ENCODE measurements around the gene DUSP2. TPM values are rescaled to one million over a fixed set of nuclear protein-coding genes. Genes with fewer than 3 reads are reported as not detected.

The DUSP2 gene
- polyA plus RNA-seq, 3 donors = 2.3 to 15.6 (median 7.8) TPM

DNA sequence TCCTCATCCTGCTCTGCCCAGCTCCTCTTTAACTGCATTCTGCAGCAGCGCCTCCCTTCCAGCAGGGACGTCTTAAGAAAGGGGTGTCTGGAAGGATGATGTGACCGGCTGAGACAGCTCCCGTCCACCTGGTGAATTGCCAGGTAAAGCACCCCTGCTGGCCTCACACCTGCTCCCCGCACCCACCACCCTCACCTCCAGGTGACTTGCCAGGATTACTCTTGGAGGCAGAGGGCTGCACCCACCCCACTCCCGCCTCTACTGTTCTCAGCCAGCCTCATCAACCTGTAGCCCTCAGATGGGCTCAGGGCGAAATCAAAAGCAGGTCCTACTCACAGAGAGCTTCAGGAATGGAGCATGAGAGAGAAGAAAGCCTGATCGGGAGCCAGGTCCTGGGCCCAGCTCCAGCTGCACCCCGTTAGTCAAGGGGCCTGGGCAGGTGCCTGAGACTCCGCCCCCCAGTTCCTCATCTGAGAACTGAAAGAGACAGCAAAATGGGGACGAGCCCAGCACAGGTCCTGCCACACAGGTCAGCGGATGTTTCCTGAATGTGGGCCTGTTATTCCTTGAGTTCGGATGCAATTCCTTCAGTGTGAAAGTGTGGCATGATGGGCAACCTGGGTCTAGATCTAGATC is 34.5 kb downstream of the DUSP2 start:
- no peak overlapping the region for H3K27ac ChIP-seq (ENCODE audit: low read depth, low read length)
- 80 to 90% (median 88%) methylated on average over 13 of the region's 13 CpGs for WGBS, 3 donors

DNA sequence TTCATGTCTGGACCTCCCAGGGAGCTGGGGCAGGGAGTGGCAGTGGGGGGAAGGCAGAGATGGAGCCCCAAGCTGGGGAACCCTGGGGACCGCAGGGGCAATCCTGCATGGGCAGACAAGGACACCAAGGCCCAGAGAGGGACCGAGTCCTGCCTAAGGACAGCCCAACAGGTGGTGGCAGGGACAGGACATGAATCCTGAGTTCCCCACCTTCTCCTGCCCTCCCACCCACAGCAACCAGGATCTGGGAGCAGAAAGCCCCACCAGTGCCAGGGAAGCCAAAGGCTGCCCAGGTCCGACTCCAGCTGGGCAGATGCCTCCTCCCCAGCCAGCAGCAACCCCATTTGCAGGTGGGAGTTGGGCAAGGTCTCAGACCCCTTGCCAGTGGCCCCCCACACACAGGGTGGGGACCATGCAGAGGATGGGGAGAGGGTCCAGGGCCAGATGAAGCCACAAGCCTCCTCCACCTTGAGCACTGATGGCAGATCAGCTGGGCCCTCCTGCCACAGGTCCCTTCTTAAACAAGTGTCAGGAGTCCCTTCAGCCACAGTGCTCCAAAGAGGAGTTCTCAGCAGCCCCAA is 35.2 kb downstream of the DUSP2 start:
- H3K27ac ChIP-seq (ENCODE audit: low read depth, low read length) = no peak overlapping the region
- 95 to 98% (median 98%) methylated on average over 3 of the region's 3 CpGs for WGBS, 3 donors

DNA sequence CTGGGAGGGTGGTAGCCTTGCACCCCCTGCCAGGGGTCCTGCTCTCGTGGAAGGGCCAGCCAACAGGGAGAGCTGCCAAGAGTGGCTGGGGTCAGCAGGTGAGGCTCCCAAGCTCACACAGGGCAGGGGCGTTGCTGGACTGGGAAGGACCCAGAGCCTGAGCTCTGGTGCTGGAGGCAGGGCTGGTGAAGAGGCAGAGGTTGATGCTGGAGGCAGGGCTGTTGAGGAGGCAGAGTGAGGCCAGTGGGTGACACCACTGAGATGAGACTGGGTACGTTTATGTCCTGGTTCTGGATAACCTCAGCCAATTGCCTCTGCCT is 35.9 kb downstream of the DUSP2 start:
- H3K27ac ChIP-seq (ENCODE audit: low read depth, low read length) = no peak overlapping the region
- 54 to 64% (median 55%) methylated on average over 3 of the region's 3 CpGs for WGBS, 3 donors

DNA sequence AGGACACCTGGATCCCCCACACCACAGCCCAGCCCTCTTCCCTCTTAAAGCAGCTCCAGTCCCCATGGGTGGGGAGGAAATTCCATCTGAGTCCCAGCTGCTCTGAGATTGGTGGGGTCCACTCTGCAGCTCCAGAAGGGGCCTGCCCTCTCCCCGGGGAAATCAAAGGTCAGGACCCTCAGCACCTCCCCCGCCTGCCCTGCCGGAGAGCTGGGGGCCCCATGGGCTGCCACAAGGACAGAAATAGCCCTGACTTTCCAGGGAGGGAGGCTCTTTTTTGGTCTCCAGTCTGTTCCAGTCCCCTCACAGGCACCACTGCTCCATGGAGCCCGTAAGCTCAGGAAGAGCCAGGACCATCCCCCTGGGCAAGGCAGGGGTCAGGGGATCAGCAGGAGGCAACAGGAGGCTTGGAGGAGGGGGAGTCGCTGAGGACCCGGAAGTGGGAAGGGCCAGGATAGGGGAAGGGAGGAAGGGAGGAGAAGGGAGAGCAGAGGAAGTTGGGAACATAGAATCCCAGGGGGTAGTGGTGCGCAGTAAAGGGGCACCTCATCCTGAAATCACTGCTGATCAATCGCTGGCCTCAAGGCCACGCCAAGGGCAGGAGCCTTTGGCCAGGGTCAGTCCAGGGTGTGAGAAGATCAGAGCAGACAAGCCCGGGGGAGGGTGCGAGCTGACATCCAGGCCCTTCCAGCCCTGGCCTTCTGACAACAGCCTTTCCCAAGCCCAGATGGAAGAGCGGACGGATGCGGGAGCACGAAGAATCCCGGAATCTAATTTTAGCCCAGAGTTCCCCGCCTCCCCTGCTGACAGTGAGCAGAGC is 36.5 kb downstream of the DUSP2 start:
- 26 to 50% (median 40%) methylated on average over 17 of the region's 17 CpGs for WGBS, 3 donors
- H3K27ac ChIP-seq (ENCODE audit: low read depth, low read length) = no peak overlapping the region

DNA sequence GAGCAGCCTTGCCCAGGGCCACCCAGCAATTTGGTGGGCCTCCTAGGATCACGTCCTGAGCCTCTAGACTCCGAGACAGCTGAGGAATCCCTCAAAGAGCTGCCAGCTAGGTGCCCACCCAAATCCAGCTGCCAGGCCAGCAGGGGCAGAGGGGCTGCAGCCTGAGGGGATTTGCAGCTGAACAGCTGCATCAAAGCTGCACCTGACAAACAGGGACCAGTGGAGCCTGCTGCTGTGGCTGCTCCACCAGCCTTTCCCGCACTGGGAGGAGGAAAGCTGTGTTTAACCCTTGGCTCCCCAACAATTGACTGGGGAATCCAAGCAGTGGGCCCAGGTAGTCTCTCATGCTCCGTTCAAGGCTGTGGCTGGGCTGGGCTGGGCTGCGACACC is 37.1 kb downstream of the DUSP2 start:
- WGBS, 3 donors = 53 to 64% (median 60%) methylated on average over 5 of the region's 5 CpGs
- H3K27ac ChIP-seq (ENCODE audit: low read depth, low read length) = no peak overlapping the region

DNA sequence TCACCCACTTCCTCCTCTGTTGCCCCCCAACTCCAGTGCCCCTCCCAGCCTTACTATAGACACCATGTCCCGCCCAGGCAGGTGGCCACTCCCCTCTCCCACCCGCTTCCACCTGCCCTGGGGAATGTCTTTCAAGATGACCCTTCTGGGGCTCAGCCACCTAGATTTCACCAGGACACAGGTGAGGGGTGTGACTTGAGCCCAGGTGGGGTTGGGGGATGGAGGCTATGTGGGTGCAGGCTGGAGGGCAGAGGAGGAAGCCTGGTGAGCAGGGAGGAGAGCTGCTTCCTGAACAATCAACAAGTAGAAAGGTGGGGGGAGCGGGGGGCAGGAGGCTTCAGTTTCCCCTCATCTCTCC is 37.6 kb downstream of the DUSP2 start:
- WGBS, 3 donors = 80 to 86% (median 80%) methylated on average over 3 of the region's 3 CpGs
- H3K27ac ChIP-seq (ENCODE audit: low read depth, low read length) = no peak overlapping the region

DNA sequence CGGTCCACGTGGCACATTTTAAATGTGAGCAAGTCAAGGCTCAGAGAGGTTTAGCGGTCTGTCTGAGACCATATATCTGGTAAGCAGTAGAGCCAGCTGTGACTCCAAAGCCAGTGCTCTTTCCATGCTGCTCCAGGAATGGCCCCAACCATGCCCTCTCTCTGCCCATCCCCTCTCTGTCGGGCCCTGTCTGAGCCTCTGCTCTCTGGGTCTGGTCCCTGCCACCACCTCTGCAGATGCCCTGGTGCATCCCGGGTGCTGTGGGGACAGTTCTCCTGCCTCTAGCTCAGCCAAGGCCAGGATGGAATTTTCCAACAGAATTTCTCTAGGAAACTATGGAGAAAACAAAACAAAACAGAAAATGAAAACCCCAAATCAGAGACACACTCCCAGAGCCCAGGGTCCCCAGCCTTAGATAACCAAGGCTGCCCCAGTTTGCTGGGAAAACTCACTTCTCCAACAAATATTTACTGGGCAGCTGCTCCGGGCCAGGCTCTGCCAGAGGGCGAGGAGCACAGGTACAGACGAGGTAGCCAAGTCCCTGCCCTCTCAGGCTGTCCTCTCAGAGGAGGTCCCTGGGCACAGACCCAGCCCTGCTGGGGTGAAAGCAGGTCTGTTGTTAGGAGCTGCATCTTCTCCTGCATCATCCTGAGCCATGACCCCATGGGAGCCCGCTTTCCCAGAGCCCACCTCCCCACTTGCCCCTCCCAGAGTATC is 38.1 kb downstream of the DUSP2 start:
- H3K27ac ChIP-seq (ENCODE audit: low read depth, low read length) = no peak overlapping the region
- WGBS, 3 donors = 65 to 86% (median 81%) methylated on average over 9 of the region's 9 CpGs

DNA sequence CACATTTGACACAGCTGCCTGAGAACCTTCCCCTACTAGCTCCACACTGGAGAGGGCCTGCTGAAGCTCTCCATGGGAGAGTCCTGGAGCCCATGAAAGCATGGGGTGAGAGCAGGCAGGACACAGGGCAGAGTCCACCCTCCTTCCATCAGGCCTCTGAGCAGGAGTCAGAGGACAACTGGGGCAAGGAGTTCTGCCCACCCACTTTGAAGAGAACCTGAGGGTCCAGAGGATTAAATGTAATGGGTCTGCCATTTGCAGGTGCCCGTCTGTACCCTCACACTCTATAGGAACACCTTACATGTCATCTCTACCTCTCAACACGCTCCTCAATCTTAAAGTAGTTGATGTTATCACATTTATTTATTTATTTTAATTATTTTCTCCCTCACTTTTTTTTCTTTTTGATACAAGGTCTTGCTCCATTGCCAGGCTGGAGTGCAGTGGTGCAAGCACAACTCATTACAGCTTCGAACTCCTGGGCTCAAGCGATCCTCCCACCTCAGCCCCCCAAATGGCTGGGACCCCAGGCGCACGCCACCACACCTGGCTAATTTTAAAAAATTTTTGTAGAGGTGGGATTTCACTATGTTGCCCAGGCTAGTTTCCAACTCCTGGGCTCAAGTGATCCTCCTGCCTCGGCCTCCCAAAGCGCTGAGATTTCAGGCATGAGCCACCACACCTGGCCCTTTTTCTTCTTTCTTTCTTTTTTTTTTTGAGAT is 39.1 kb downstream of the DUSP2 start:
- WGBS, 3 donors = 96 to 98% (median 96%) methylated on average over 8 of the region's 8 CpGs
- no peak overlapping the region for H3K27ac ChIP-seq (ENCODE audit: low read depth, low read length)

DNA sequence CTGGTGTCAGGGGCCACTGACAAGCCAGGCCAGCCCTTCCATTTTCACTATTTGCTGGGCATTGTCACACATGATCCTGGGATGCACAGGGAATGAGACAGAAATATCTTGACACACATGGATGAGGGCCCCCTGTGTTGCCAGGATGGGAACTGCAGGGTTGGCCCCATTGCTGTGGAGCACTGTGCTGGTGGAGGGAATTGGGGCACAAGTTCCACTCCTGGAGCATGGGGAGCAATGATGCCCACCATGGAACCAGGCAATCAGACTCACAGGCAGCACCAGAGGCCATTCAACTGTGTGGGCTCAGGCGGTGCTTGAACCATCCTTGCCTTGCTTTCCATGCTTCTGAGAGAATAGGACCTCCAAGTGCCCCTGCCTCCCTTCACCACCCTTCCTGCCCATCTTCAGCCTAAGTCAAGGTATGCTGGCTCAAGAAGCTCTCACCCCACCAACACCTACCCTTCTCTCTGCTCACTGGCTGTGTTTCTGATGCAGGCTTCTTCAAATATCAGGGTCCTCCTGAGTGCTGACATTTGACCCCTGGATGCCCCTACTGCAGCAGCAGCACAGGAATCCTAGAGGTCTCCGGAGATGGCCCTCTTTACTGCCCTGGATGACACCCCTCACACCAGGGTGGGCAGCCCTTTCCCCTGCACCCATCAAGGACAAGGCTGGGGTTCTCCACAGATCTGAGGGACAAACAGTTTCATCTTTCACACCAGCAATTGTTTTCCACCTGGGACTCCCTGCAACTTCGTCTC is 39.9 kb downstream of the DUSP2 start:
- 88 to 93% (median 89%) methylated on average over 3 of the region's 3 CpGs for WGBS, 3 donors
- no peak overlapping the region for H3K27ac ChIP-seq (ENCODE audit: low read depth, low read length)

DNA sequence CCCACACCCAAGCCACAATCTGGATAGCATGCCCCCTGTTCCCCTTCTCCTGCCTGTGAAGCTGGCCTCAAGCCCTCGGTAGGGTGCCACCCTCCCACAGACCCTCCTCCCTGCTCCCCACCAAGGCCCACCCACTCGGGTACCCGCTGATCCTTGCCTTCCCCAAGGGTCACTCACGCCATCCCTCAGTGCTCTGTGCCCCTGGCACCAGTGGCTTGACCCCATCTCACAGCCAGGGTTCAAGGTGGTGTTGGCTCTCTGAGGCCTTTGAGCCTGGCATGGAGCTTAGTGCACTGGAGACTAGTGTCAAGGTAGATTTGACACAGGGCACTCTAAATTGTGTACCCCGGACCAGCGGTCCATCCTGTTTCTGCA is 40.8 kb downstream of the DUSP2 start:
- WGBS, 3 donors = 81 to 83% (median 82%) methylated on average over 6 of the region's 6 CpGs
- H3K27ac ChIP-seq (ENCODE audit: low read depth, low read length) = no peak overlapping the region

DNA sequence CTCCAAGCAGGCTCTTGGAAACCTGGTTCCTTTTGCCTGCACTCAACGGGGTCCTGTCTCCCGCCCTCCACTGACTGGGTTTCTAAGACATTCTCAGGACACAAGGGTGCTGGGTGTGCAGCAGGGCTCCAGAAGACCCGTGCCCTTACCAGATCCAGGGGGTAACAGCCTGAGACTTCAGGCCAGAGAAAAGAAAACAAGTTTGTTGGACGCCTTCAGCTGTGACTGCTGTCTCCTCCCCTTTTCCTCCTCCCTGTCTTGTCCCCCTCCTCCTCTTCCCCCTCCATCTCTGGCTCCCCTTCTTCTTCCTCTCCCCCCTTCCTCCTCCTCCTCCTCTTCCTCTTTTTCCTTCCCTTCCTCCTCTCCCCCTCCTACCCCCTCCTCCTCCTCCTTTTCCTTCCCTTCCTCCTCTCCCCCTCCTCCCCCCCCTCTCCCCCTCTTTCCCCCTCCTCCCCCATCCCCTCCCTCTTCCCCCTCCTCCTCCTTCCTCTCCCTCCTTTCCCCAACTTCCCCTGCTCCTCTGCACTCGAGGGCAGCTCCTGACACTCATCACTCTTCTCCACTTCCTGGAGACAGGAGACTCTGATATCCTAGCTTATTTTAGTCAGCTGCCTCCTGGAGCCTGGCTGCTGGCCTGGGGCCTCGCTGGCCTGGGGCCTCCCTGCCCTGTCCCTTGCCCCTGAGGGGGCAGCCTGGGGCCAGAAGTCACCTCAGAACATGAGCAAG is 41.3 kb downstream of the DUSP2 start:
- H3K27ac ChIP-seq (ENCODE audit: low read depth, low read length) = no peak overlapping the region
- WGBS, 3 donors = 26 to 39% (median 27%) methylated on average over 6 of the region's 6 CpGs

DNA sequence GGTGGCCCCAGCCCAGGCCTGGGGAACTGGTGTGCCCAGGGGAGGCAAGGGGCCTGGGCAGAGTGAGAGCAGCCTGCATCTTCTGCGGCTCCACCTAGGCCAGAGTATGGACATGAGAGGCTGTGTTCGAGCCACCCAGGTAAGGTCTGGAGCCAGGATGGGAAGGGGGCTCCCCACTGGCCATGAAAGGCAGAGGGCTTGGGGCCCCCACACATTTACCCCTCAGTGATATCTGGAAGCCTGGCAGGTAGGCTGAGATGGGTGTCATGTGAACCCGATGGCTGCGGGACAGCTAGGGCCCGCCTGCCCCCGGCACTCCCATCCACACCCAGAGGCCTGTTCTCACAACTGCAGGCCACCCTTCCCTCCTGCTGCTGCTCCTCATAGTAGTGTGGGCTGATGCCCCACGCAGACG is 42.0 kb downstream of the DUSP2 start:
- no peak overlapping the region for H3K27ac ChIP-seq (ENCODE audit: low read depth, low read length)
- 82 to 90% (median 84%) methylated on average over 7 to 8 of the region's 8 CpGs for WGBS, 3 donors

DNA sequence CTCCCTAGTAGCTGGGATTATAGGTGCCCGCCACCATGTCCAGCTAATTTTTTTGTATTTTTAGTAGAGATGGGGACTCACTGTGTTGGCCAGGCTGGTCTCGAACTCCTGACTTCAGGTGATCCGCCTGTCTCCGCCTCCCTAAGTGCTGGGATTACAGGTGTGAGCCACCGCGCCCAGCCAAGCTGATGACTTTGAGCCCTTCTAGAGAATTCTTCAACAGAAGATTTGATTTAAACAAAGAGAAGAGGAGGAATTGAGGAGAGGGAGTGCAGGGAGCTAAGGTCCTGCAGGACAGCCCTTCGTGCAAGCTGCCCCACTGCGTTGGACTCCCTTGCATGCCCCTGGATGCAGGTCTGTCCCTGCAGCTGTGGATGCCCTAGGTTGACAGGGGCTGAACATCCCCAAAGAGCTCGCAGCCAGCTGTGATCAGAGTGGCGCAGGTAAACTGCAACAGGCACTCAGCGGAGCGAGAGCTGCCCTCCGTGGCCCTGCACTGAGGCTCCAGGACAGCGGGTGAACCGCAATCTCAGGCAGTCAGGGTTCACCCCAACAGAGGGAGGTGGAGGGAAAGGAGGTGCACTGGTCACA is 42.5 kb downstream of the DUSP2 start:
- 92 to 97% (median 94%) methylated on average over 15 of the region's 15 CpGs for WGBS, 3 donors
- no peak overlapping the region for H3K27ac ChIP-seq (ENCODE audit: low read depth, low read length)

DNA sequence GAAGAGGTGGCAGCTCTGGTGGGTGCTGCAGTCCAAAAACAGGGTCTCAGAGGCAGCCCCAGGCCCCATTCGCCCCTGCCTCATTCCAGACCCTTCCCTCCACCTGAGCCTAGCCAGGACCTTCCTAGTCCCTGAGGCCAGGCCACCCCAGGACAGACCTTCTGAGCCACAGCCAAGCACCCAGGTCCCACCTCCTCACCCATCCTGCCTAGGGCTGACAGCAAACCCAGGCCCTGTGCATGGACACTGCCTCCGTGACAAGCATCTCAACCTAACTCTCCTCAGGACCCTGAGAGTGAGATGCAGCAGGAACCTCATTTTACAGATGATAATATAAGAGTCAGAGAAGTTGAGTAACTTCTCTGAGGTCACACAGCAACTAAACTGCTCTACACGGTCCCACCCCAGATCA is 44.3 kb downstream of the DUSP2 start:
- H3K27ac ChIP-seq (ENCODE audit: low read depth, low read length) = no peak overlapping the region
- 87 to 93% (median 93%) methylated on average over 3 of the region's 3 CpGs for WGBS, 3 donors

DNA sequence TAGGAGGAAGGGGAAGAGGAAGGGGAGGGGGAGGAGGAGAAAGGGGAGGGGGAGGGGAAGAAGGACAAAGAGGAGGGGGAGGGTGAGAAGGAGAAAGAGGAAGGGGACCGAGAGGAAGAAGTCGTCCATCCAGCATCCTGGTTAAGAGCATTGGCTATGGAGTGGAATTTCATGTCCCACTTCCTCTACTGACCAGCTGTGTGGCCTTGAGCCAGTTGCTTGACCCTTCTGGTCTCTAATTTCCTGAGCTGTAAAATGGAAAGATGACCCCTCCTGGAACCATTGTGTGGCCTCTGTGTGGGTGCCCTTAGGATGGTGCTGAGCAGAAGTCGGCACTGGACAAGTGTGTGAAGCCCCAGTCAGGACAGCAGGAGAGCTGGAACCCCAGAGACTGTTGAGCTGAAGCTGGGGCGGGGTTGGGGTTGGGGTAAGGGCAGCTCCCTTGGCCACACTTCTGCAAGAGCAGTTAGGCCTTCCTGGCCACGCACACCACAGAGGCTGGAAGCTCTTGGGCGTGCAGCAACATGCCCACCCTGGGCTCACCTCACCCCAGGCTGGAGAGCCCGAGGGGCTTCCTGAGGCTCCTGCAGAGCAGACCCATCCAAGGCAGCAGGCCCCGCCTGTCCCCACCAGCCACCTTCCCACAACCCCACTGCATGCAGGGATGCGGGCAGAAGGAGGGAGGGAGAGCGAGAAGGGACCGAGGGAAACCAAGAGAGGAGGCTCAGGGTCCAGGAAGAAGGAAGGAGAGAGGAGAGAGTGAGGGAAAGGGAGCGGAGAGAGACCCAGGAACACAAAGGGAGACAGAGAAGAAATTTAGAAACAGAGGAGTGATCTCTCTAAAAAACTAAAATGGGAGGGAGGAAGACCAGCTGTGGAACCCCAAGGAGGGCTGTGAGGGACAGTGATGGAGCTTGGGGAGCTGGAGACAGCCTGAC is 45.1 kb downstream of the DUSP2 start:
- H3K27ac ChIP-seq (ENCODE audit: low read depth, low read length) = no peak overlapping the region
- 68 to 75% (median 71%) methylated on average over 11 to 12 of the region's 12 CpGs for WGBS, 3 donors
